ENCODE data around the gene FOXJ3.

DNA sequence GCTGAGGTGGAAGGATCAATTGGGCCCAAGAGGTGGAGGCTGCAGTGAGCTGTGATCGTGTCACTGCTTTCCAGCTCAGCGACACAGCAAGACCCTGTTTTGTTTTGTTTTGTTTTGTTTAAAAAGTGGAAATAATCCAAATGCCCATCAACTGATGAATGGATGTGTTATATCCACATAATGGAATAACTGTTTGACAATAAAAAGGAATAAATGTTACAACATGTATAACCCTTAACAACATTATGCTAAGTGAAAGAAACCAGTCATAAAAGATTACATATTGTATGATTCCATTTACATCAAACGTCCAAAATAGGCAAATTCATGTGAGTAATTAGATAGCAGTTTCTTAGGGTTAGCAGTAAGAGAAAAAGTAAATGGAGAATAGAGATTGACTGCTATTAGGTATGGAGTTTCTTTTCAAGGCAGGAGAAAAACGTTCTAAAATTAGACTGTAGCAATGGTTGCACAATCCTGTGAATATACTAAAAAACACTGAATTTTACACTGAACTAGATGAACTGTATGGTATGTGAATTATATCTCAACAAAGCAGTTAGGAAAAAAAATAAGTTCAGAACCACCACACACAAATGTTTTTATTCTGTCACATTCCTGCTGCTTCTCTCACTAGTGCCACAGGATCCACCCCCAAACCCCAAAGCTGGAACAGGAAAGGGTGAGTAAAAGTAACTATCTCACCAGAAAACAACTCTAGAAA lies 15.7 kb downstream of the FOXJ3 start:
- TF ChIP-seq, protein P1, sequence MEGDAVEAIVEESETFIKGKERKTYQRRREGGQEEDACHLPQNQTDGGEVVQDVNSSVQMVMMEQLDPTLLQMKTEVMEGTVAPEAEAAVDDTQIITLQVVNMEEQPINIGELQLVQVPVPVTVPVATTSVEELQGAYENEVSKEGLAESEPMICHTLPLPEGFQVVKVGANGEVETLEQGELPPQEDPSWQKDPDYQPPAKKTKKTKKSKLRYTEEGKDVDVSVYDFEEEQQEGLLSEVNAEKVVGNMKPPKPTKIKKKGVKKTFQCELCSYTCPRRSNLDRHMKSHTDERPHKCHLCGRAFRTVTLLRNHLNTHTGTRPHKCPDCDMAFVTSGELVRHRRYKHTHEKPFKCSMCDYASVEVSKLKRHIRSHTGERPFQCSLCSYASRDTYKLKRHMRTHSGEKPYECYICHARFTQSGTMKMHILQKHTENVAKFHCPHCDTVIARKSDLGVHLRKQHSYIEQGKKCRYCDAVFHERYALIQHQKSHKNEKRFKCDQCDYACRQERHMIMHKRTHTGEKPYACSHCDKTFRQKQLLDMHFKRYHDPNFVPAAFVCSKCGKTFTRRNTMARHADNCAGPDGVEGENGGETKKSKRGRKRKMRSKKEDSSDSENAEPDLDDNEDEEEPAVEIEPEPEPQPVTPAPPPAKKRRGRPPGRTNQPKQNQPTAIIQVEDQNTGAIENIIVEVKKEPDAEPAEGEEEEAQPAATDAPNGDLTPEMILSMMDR (conservative IDR thresholded peaks at IDR 0.05 in 1 of 2, IDR thresholded peaks at IDR 0.05 in 1 of 2; ENCODE audit: extremely low read depth in 1 of 2, insufficient read depth in 1 of 2, low read depth in 1 of 2, low read length in 2 of 2): no peak
- no peak for TF ChIP-seq EZH2 (IDR thresholded peaks at IDR 0.05; ENCODE audit: borderline replicate concordance, low read length)
